SU-DHL-6 (cell line): ENCODE results near the gene ALG9.

ENCODE experiments used
- H2AFZ ChIP-seq: fragments of 200-600 bp; sonication (generic); 2 replicates; pipeline ENCODE4 v1.6.1; 2014; ENCODE audit warnings: low read depth, mild to moderate bottlenecking, moderate library complexity, mixed read lengths, antibody characterized with exemption, low read length; ENCODE audit not compliant: severe bottlenecking
- H3F3A ChIP-seq: fragments of 200-600 bp; shearing (Covaris generic); 2 replicates; pipeline ENCODE4 v1.6.0; 2016; ENCODE audit warnings: antibody characterized with exemption, mild to moderate bottlenecking; ENCODE audit not compliant: insufficient read depth
- H3K27ac ChIP-seq: fragments of 200-600 bp; sonication (generic); 2 replicates; pipeline ENCODE4 v1.5.1; 2016; ENCODE audit warnings: low read depth, mild to moderate bottlenecking, low read length, moderate library complexity, mixed read lengths
- H3K27me3 ChIP-seq: fragments of 200-600 bp; sonication (generic), shearing (Covaris generic); 2 replicates; pipeline ENCODE4 v1.6.0; 2014; ENCODE audit warnings: mild to moderate bottlenecking, low read length
- H3K36me3 ChIP-seq: fragments of 200-600 bp; sonication (generic); 2 replicates; pipeline ENCODE4 v1.6.1; 2014; ENCODE audit warnings: mild to moderate bottlenecking, low read length, mixed read lengths
- H3K4me2 ChIP-seq: fragments of 300-600, 200-600 bp; shearing (Covaris generic), sonication (generic); 2 replicates; pipeline ENCODE4 v1.6.0; 2014; ENCODE audit warnings: low read length, low read depth, mild to moderate bottlenecking; ENCODE audit not compliant: poor library complexity, severe bottlenecking
- H3K4me3 ChIP-seq: fragments of 200-600 bp; sonication (generic); 2 replicates; pipeline ENCODE4 v1.5.1; 2014; ENCODE audit warnings: antibody characterized with exemption, low read length, mild to moderate bottlenecking, mixed read lengths; ENCODE audit not compliant: insufficient read depth, poor library complexity, severe bottlenecking
- H3K79me2 ChIP-seq: fragments of 200-600 bp; sonication (generic); 2 replicates; pipeline ENCODE4 v1.6.1; 2014; ENCODE audit warnings: mild to moderate bottlenecking, low read length, moderate library complexity; ENCODE audit not compliant: insufficient read depth
- H3K9ac ChIP-seq: fragments of 200-600 bp; sonication (generic); 2 replicates; pipeline ENCODE4 v1.7.0; 2014; ENCODE audit warnings: mild to moderate bottlenecking, low read length
- H3K9me2 ChIP-seq: fragments of 200-600 bp; sonication (generic); replicated peaks from 2 replicates; pipeline ENCODE4 v1.6.1; 2014; ENCODE audit warnings: low read length; ENCODE audit not compliant: insufficient read depth
- H3K9me3 ChIP-seq: fragments of 200-600 bp; sonication (generic); 2 replicates; pipeline ENCODE4 v1.6.1; 2014; ENCODE audit warnings: low read length, mixed read lengths; ENCODE audit not compliant: insufficient read depth
- H4K20me1 ChIP-seq: fragments of 200-600 bp; sonication (generic); 2 replicates; pipeline ENCODE4 v1.6.1; 2014; ENCODE audit warnings: low read depth, mild to moderate bottlenecking, antibody characterized with exemption, low read length, moderate library complexity, mixed read lengths
- CTCF ChIP-seq: fragments of 200-600 bp; sonication (generic); IDR thresholded peaks from one replicate; pipeline ENCODE4 v1.5.1; 2017; ENCODE audit warnings: antibody characterized with exemption, mild to moderate bottlenecking, low read length, moderate library complexity; ENCODE audit not compliant: insufficient read depth, poor library complexity, severe bottlenecking
- EZH2phosphoT487 ChIP-seq: fragments of 200-600 bp; sonication (generic), shearing (Covaris generic); conservative IDR thresholded peaks from 2 replicates; pipeline ENCODE4 v1.6.1; 2018; ENCODE audit warnings: mild to moderate bottlenecking, antibody characterized with exemption, low read length, moderate library complexity, mixed read lengths

ALG9 gene

GRCh38 chr11:111792314-111792713 is 79.1 kb downstream of the ALG9 start:
- Histone ChIP-seq H3K27ac (no peak overlapping the region), H3K4me3 (no peak overlapping the region), H4K20me1 (no peaks in the 10 kb centered on the region), H3K4me2 (no peak overlapping the region), H3K36me3 (no peaks in the 10 kb centered on the region), H3K27me3 (no peaks in the 10 kb centered on the region), H3K79me2 (no peaks in the 10 kb centered on the region), H2AFZ (no peak overlapping the region), H3K9me2 (no peaks in the 10 kb centered on the region), H3K9ac (no peak overlapping the region), H3K9me3 (no peaks in the 10 kb centered on the region; the same call in 1 of the 2 replicates), H3F3A (no peaks in the 10 kb centered on the region)
- TF ChIP-seq EZH2phosphoT487 (no peak), CTCF (no peak)

- no peaks in the 10 kb centered on the region for H3K79me2 ChIP-seq
- TF ChIP-seq EZH2phosphoT487: no peak
- TF ChIP-seq CTCF: no peak
- no peaks in the 10 kb centered on the region for H3K36me3 ChIP-seq
- H3K9ac ChIP-seq: no peak overlapping the region
- 0 out of 2 replicates have a peak, but pooled peaks cover 3% of the 10 kb centered on the region for H3F3A ChIP-seq
- H2AFZ ChIP-seq: no peak overlapping the region
- no peaks in the 10 kb centered on the region for H3K27me3 ChIP-seq
- no peaks in the 10 kb centered on the region for H4K20me1 ChIP-seq
- no peak overlapping the region for H3K4me3 ChIP-seq
- H3K9me2 ChIP-seq: no peaks in the 10 kb centered on the region
- H3K27ac ChIP-seq: no peak overlapping the region
- no peaks in the 10 kb centered on the region for H3K9me3 ChIP-seq
- H3K4me2 ChIP-seq: no peak overlapping the region
Measured at GRCh38 chr11:111788464-111788863, 82.9 kb downstream of the ALG9 start.

GRCh38 chr11:111788051-111788450 is 83.3 kb downstream of the ALG9 start:
- H3K27ac ChIP-seq: no peak overlapping the region
- 0 out of 2 replicates have a peak, but pooled peaks cover 3% of the 10 kb centered on the region for H3F3A ChIP-seq
- H3K9me3 ChIP-seq: no peaks in the 10 kb centered on the region
- no peak for TF ChIP-seq CTCF
- TF ChIP-seq EZH2phosphoT487: no peak
- no peaks in the 10 kb centered on the region for H3K9me2 ChIP-seq
- H3K27me3 ChIP-seq: no peaks in the 10 kb centered on the region
- H3K4me2 ChIP-seq: no peak overlapping the region
- H3K9ac ChIP-seq: no peak overlapping the region
- H3K79me2 ChIP-seq: no peaks in the 10 kb centered on the region
- no peaks in the 10 kb centered on the region for H4K20me1 ChIP-seq
- no peak overlapping the region for H3K4me3 ChIP-seq
- no peak overlapping the region for H2AFZ ChIP-seq
- H3K36me3 ChIP-seq: no peaks in the 10 kb centered on the region
